H9 (cell line): ENCODE results near the gene YRDC. TPM values are rescaled to one million over a fixed set of nuclear protein-coding genes. Genes with fewer than 3 reads are reported as not detected.

ENCODE experiments used
- DNase-seq: peaks from one replicate; pipeline ENCODE4 v3.0.0-alpha.2; 2017
- H2AFZ ChIP-seq: one replicate; pipeline ENCODE4 v1.6.1; 2013; ENCODE audit warnings: mild to moderate bottlenecking, low read length, control low read depth, moderate library complexity
- H2AK5ac ChIP-seq: 2 replicates; pipeline ENCODE4 v1.6.1; 2013; ENCODE audit warnings: low read length, control low read depth, mixed read lengths; ENCODE audit not compliant: insufficient read length
- H2BK120ac ChIP-seq: one replicate; pipeline ENCODE4 v1.6.1; 2013; ENCODE audit warnings: low read depth, mild to moderate bottlenecking, low read length, control low read depth, inconsistent platforms; ENCODE audit not compliant: poor library complexity, severe bottlenecking
- H2BK12ac ChIP-seq: 2 replicates; pipeline ENCODE4 v1.6.1; 2013; ENCODE audit warnings: low read length, control low read depth, mixed read lengths, low read depth; ENCODE audit not compliant: insufficient read length
- H2BK15ac ChIP-seq: 2 replicates; pipeline ENCODE4 v1.6.1; 2013; ENCODE audit warnings: low read depth, low read length, control low read depth
- H2BK20ac ChIP-seq: one replicate; pipeline ENCODE4 v1.6.1; 2013; ENCODE audit warnings: low read depth, mild to moderate bottlenecking, low read length, control low read depth, inconsistent platforms; ENCODE audit not compliant: poor library complexity, severe bottlenecking
- H2BK5ac ChIP-seq: 2 replicates; pipeline ENCODE4 v1.6.1; 2013; ENCODE audit warnings: low read length, control low read depth, mixed read lengths; ENCODE audit not compliant: insufficient read length
- H3K14ac ChIP-seq: 2 replicates; pipeline ENCODE4 v1.6.1; 2013; ENCODE audit warnings: low read length, control low read depth; ENCODE audit not compliant: insufficient read depth
- H3K18ac ChIP-seq: 2 replicates; pipeline ENCODE4 v1.6.1; 2013; ENCODE audit warnings: low read depth, mild to moderate bottlenecking, mixed read lengths, low read length, control low read depth; ENCODE audit not compliant: insufficient read length
- H3K23ac ChIP-seq: 2 replicates; pipeline ENCODE4 v1.6.1; 2013; ENCODE audit warnings: low read length, control low read depth, mixed read lengths, low read depth; ENCODE audit not compliant: insufficient read length
- H3K23me2 ChIP-seq: 2 replicates; pipeline ENCODE4 v1.6.1; 2013; ENCODE audit warnings: low read depth, mild to moderate bottlenecking, mixed read lengths, low read length, control low read depth; ENCODE audit not compliant: insufficient read length, poor library complexity, severe bottlenecking
- H3K27ac ChIP-seq: 2 replicates; pipeline ENCODE4 v1.5.1; 2013; ENCODE audit warnings: low read length, control low read depth, mixed read lengths, low read depth; ENCODE audit not compliant: insufficient read length
- H3K27me3 ChIP-seq: 2 replicates; pipeline ENCODE4 v1.6.1; 2013; ENCODE audit warnings: low read length, control low read depth, inconsistent platforms; ENCODE audit not compliant: insufficient read depth
- H3K4ac ChIP-seq: 2 replicates; pipeline ENCODE4 v1.6.1; 2013; ENCODE audit warnings: low read depth, mild to moderate bottlenecking, control low read depth, inconsistent platforms, low read length, moderate library complexity
- H3K4me1 ChIP-seq: 2 replicates; pipeline ENCODE4 v1.6.1; 2013; ENCODE audit warnings: low read length, control low read depth, inconsistent platforms; ENCODE audit not compliant: insufficient read depth
- H3K4me2 ChIP-seq: 2 replicates; pipeline ENCODE4 v1.6.1; 2013; ENCODE audit warnings: low read length, control low read depth, mixed read lengths; ENCODE audit not compliant: insufficient read length, insufficient read depth
- H3K56ac ChIP-seq: 2 replicates; pipeline ENCODE4 v1.6.1; 2013; ENCODE audit warnings: low read depth, mild to moderate bottlenecking, mixed read lengths, low read length, control low read depth; ENCODE audit not compliant: insufficient read length
- H3K79me1 ChIP-seq: 2 replicates; pipeline ENCODE4 v1.6.1; 2013; ENCODE audit warnings: low read depth, mild to moderate bottlenecking, moderate library complexity, low read length, control low read depth, inconsistent platforms; ENCODE audit not compliant: insufficient read depth, poor library complexity, severe bottlenecking
- H3K79me2 ChIP-seq: 2 replicates; pipeline ENCODE4 v1.6.1; 2013; ENCODE audit warnings: low read length, control low read depth, inconsistent platforms; ENCODE audit not compliant: insufficient read depth
- H3K9ac ChIP-seq: 2 replicates; pipeline ENCODE4 v1.6.1; 2013; ENCODE audit warnings: low read length, control low read depth, mixed read lengths; ENCODE audit not compliant: insufficient read length; ENCODE audit errors: extremely low read depth
- H3K9me3 ChIP-seq: one replicate; pipeline ENCODE4 v1.6.1; 2013; ENCODE audit warnings: low read depth, low read length, inconsistent platforms; ENCODE audit not compliant: control insufficient read depth
- H3T11ph ChIP-seq: one replicate; pipeline ENCODE4 v1.6.1; 2013; ENCODE audit warnings: mild to moderate bottlenecking, low read length, control low read depth, inconsistent platforms
- H4K20me1 ChIP-seq: one replicate; pipeline ENCODE4 v1.6.1; 2013; ENCODE audit not compliant: control insufficient read depth, insufficient read length, insufficient read depth
- H4K5ac ChIP-seq: 2 replicates; pipeline ENCODE4 v1.6.1; 2013; ENCODE audit warnings: low read depth, mild to moderate bottlenecking, mixed read lengths, low read length, control low read depth; ENCODE audit not compliant: insufficient read length
- H4K8ac ChIP-seq: replicated peaks from 2 replicates; pipeline ENCODE4 v1.6.1; 2013; ENCODE audit warnings: low read length, control low read depth, mixed read lengths, low read depth; ENCODE audit not compliant: insufficient read length
- H4K91ac ChIP-seq: 2 replicates; pipeline ENCODE4 v1.6.1; 2013; ENCODE audit warnings: low read depth, mild to moderate bottlenecking, moderate library complexity, mixed read lengths, low read length, control low read depth; ENCODE audit not compliant: insufficient read length
- H3K27ac Mint-ChIP-seq, 3 experiments: 2 replicates in 2 of 3; 3 replicates in 1 of 3; pipeline ENCODE4 v1.8.0; 2020 to 2021; ENCODE audit warnings: mixed read lengths in 3 of 3, mild to moderate bottlenecking in 1 of 3, moderate library complexity in 1 of 3
- H3K27me3 Mint-ChIP-seq: 2 replicates; pipeline ENCODE4 v1.8.0; 2021; ENCODE audit warnings: low read depth, mild to moderate bottlenecking, moderate library complexity, mixed read lengths
- H3K36me3 Mint-ChIP-seq, 3 experiments: 2 replicates in 2 of 3; 3 replicates in 1 of 3; pipeline ENCODE4 v1.8.0; 2020 to 2021; ENCODE audit warnings: low read depth in 3 of 3, mixed read lengths in 3 of 3; ENCODE audit not compliant: insufficient read depth in 1 of 3
- H3K4me1 Mint-ChIP-seq, 2 experiments: 2 replicates each; pipeline ENCODE4 v1.8.0; 2020; ENCODE audit warnings: mixed read lengths in 2 of 2
- H3K4me3 Mint-ChIP-seq, 2 experiments: 2 replicates in 1 of 2; 3 replicates in 1 of 2; pipeline ENCODE4 v1.8.0; 2020 to 2021; ENCODE audit warnings: mild to moderate bottlenecking in 2 of 2, mixed read lengths in 2 of 2, moderate library complexity in 1 of 2
- H3K9me3 Mint-ChIP-seq, 2 experiments: 2 replicates in 1 of 2; 3 replicates in 1 of 2; pipeline ENCODE4 v1.8.0; 2020; ENCODE audit warnings: mild to moderate bottlenecking in 2 of 2, mixed read lengths in 2 of 2, moderate library complexity in 1 of 2
- WGBS: extraction: QIAGEN DNeasy Blood & Tissue Kit; methylation state at CpG from one replicate; pipeline ENCODE4 v1.1.7; 2013; ENCODE audit warnings: missing lambda C conversion rate, low lambda C conversion rate, mixed read lengths; ENCODE audit not compliant: insufficient read length; ENCODE audit errors: extremely low coverage; 5-methylcytosine and 5-hydroxymethylcytosine counted together
- total RNA-seq: library from RNA; stranded (reverse); gene quantifications from 2 replicates; pipeline ENCODE4 v1.2.1, GENCODE V29; 2021
- TF ChIP-seq, protein P1 (sequence below): fragments of 200-600 bp; sonication (generic); conservative IDR thresholded peaks from 3 replicates; pipeline ENCODE4 v1.8.0; 2021; ENCODE audit warnings: antibody characterized with exemption, mild to moderate bottlenecking

YRDC gene
- total RNA-seq, 1 experiment from 2014 or later: 28.0 TPM

DNA sequence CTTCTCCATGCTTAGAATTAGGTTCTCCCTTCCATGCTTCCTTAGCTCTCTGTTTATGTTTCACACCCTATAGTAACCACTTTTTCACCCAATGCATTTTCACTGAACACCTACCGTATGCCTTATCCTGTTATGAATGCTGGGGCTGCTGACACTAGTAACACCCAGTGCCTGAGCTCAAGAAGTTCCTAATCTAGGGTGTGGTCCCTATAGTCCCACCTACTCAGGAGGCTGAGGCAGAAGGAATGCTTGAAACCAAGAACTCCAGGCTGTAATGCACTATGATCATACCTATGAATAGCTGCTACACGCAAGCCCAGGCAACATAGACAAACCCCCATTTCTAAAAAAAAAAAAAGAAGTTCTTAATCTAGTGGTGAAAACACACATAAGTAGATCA is 48.6 kb downstream of the YRDC start:
- H3K9ac ChIP-seq: no peak overlapping the region
- no peaks in the 10 kb centered on the region for H3K79me1 ChIP-seq
- H2BK15ac ChIP-seq: no peak overlapping the region
- no peak overlapping the region for H3K56ac ChIP-seq
- H3K4me3 Mint-ChIP-seq: no peak overlapping the region
- H4K20me1 ChIP-seq: no peaks in the 10 kb centered on the region
- no CpG with 5 or more reads among the region's 2 CpGs for whole genome bisulfite sequencing
- H3K14ac ChIP-seq: no peak overlapping the region
- H3K4me1 Mint-ChIP-seq: peaks cover 1 to 4% of the 10 kb centered on the region in 2 experiments
- no peaks in the 10 kb centered on the region for H3K9me3 ChIP-seq
- H3K4me2 ChIP-seq: no peak overlapping the region
- H3K9me3 Mint-ChIP-seq: no peaks in the 10 kb centered on the region; a peak in 1 of 5 replicates
- no peak overlapping the region for H3K4ac ChIP-seq
- H3T11ph ChIP-seq: no peak overlapping the region
- no peaks in the 10 kb centered on the region for H3K27me3 Mint-ChIP-seq
- no peak overlapping the region for H2AK5ac ChIP-seq
- no peaks in the 10 kb centered on the region for H3K4me1 ChIP-seq
- no peak overlapping the region for H3K27ac ChIP-seq
- no peak overlapping the region for H3K27ac Mint-ChIP-seq
- H2BK5ac ChIP-seq: no peak overlapping the region
- H3K18ac ChIP-seq: no peak overlapping the region
- H3K79me2 ChIP-seq: no peaks in the 10 kb centered on the region
- no peak for DNase-seq
- no peak overlapping the region for H2BK120ac ChIP-seq
- H4K5ac ChIP-seq: no peak overlapping the region
- no peak overlapping the region for H4K8ac ChIP-seq
- H4K91ac ChIP-seq: no peak overlapping the region
- H2BK20ac ChIP-seq: no peak overlapping the region
- no peak overlapping the region for H2AFZ ChIP-seq
- H3K27me3 ChIP-seq: peaks cover 32% of the 10 kb centered on the region
- H3K36me3 Mint-ChIP-seq: no peaks in the 10 kb centered on the region
- no peak overlapping the region for H3K23ac ChIP-seq
- no peak overlapping the region for H2BK12ac ChIP-seq
- no peaks in the 10 kb centered on the region for H3K23me2 ChIP-seq
- TF ChIP-seq, protein P1, sequence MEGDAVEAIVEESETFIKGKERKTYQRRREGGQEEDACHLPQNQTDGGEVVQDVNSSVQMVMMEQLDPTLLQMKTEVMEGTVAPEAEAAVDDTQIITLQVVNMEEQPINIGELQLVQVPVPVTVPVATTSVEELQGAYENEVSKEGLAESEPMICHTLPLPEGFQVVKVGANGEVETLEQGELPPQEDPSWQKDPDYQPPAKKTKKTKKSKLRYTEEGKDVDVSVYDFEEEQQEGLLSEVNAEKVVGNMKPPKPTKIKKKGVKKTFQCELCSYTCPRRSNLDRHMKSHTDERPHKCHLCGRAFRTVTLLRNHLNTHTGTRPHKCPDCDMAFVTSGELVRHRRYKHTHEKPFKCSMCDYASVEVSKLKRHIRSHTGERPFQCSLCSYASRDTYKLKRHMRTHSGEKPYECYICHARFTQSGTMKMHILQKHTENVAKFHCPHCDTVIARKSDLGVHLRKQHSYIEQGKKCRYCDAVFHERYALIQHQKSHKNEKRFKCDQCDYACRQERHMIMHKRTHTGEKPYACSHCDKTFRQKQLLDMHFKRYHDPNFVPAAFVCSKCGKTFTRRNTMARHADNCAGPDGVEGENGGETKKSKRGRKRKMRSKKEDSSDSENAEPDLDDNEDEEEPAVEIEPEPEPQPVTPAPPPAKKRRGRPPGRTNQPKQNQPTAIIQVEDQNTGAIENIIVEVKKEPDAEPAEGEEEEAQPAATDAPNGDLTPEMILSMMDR: no peak
